Neural cell (in vitro differentiated cells): ENCODE data around the gene GFPT1. TPM values are rescaled to one million over a fixed set of nuclear protein-coding genes. Genes with fewer than 3 reads are reported as not detected.

Experiments
- H2AFZ ChIP-seq: fragments of 200-600, 300-800 bp; sonication (generic), shearing (Covaris generic); 2 replicates; pipeline ENCODE4 v1.6.0; 2014; ENCODE audit warnings: low read depth, mild to moderate bottlenecking, antibody characterized with exemption, low read length, moderate library complexity
- H3F3A ChIP-seq: fragments of 200-600 bp; shearing (Covaris generic); 2 replicates; pipeline ENCODE4 v1.6.1; 2016; ENCODE audit warnings: mild to moderate bottlenecking, moderate library complexity, mixed read lengths, antibody characterized with exemption, low read length; ENCODE audit not compliant: insufficient read depth, poor library complexity, severe bottlenecking
- H3K27ac ChIP-seq: fragments of 200-600, 300-800 bp; sonication (generic), shearing (Covaris generic); 2 replicates; pipeline ENCODE4 v1.5.1; 2014; ENCODE audit warnings: mild to moderate bottlenecking, low read length, moderate library complexity
- H3K27me3 ChIP-seq: fragments of 300-800, 200-600 bp; sonication (generic), shearing (Covaris generic); 2 replicates; pipeline ENCODE4 v1.6.0; 2014; ENCODE audit warnings: mild to moderate bottlenecking, low read depth, low read length, moderate library complexity; ENCODE audit not compliant: insufficient read depth
- H3K36me3 ChIP-seq: fragments of 300-800, 200-600 bp; sonication (generic), shearing (Covaris generic); 2 replicates; pipeline ENCODE4 v1.5.1; 2014; ENCODE audit warnings: mild to moderate bottlenecking, antibody characterized with exemption, low read length, moderate library complexity; ENCODE audit not compliant: insufficient read depth
- H3K4me2 ChIP-seq: fragments of 300-800, 200-600 bp; sonication (generic), shearing (Covaris generic); 2 replicates; pipeline ENCODE4 v1.6.0; 2014; ENCODE audit warnings: mild to moderate bottlenecking, low read length
- H3K4me3 ChIP-seq: fragments of 300-800, 200-600 bp; sonication (generic), shearing (Covaris generic); 2 replicates; pipeline ENCODE4 v1.5.1; 2014; ENCODE audit warnings: mild to moderate bottlenecking, low read length, moderate library complexity
- H3K79me2 ChIP-seq: fragments of 200-600 bp; shearing (Covaris generic); replicated peaks from 2 replicates; pipeline ENCODE4 v1.6.0; 2014; ENCODE audit warnings: mild to moderate bottlenecking, low read length, moderate library complexity; ENCODE audit not compliant: insufficient read depth
- H3K9ac ChIP-seq: fragments of 300-800, 200-600 bp; sonication (generic), shearing (Covaris generic); 2 replicates; pipeline ENCODE4 v1.6.1; 2016; ENCODE audit warnings: mild to moderate bottlenecking, low read length, mixed read lengths
- H3K9me2 ChIP-seq: fragments of 200-600 bp; shearing (Covaris generic); 2 replicates; pipeline ENCODE4 v1.6.1; 2016; ENCODE audit warnings: mild to moderate bottlenecking, low read length, mixed read lengths; ENCODE audit not compliant: insufficient read depth
- H3K9me3 ChIP-seq: fragments of 200-600, 300-800 bp; sonication (generic), shearing (Covaris generic); 2 replicates; pipeline ENCODE4 v1.6.1; 2016; ENCODE audit warnings: mild to moderate bottlenecking, mixed run types, low read length, moderate library complexity, mixed read lengths
- H4K20me1 ChIP-seq: fragments of 200-600 bp; shearing (Covaris generic); 2 replicates; pipeline ENCODE4 v1.6.1; 2016; ENCODE audit warnings: mild to moderate bottlenecking, mixed run types; ENCODE audit not compliant: insufficient read depth
- EP300 ChIP-seq: fragments of 450-650 bp; conservative IDR thresholded peaks from 2 replicates; pipeline ENCODE4 v1.6.1; 2014; ENCODE audit warnings: antibody characterized with exemption, mild to moderate bottlenecking, moderate library complexity; ENCODE audit not compliant: poor library complexity, severe bottlenecking
- EZH2 ChIP-seq: fragments of 200-600, 300-800 bp; shearing (Covaris generic), sonication (generic); IDR thresholded peaks from 2 replicates; pipeline ENCODE4 v1.6.1; 2014; ENCODE audit warnings: antibody characterized with exemption, low read length, borderline replicate concordance, mild to moderate bottlenecking; ENCODE audit not compliant: insufficient read depth, poor library complexity, severe bottlenecking
- MXI1 ChIP-seq: fragments of 450-650 bp; conservative IDR thresholded peaks from 2 replicates; pipeline ENCODE4 v1.6.1; 2014; ENCODE audit warnings: antibody characterized with exemption, mild to moderate bottlenecking; ENCODE audit not compliant: poor library complexity, severe bottlenecking
- POLR2AphosphoS5 ChIP-seq: IDR thresholded peaks from 2 replicates; pipeline ENCODE4 v1.6.1; 2012
- RAD21 ChIP-seq: fragments of 450-650 bp; conservative IDR thresholded peaks from 2 replicates; pipeline ENCODE4 v1.6.1; 2014; ENCODE audit warnings: antibody characterized with exemption, mild to moderate bottlenecking, moderate library complexity
- SMC3 ChIP-seq: fragments of 450-650 bp; conservative IDR thresholded peaks from 2 replicates; pipeline ENCODE4 v1.6.1; 2014; ENCODE audit warnings: antibody characterized with exemption, mild to moderate bottlenecking, moderate library complexity; ENCODE audit not compliant: poor library complexity
- TAF1 ChIP-seq: IDR thresholded peaks from 2 replicates; pipeline ENCODE4 v1.6.1; 2012; ENCODE audit warnings: low read depth
- polyA plus RNA-seq: library from polyadenylated mRNA; depleted of rRNA; stranded (reverse); fragments of >200 nt; gene quantifications from 2 replicates; pipeline ENCODE4 v1.2.3, GENCODE V29; 2014
- TF ChIP-seq, protein P1 (sequence below): IDR thresholded peaks from 2 replicates; pipeline ENCODE4 v1.6.1; 2012; ENCODE audit warnings: borderline replicate concordance
- TF ChIP-seq, protein P2 (sequence below): fragments of 450-650 bp; IDR thresholded peaks from 2 replicates; pipeline ENCODE4 v1.5.1; 2014; ENCODE audit warnings: antibody characterized with exemption, mild to moderate bottlenecking, moderate library complexity; ENCODE audit not compliant: poor library complexity, severe bottlenecking

The GFPT1 gene
- polyA plus RNA-seq, 1 donor from 2014 or later = 39.4 TPM

DNA sequence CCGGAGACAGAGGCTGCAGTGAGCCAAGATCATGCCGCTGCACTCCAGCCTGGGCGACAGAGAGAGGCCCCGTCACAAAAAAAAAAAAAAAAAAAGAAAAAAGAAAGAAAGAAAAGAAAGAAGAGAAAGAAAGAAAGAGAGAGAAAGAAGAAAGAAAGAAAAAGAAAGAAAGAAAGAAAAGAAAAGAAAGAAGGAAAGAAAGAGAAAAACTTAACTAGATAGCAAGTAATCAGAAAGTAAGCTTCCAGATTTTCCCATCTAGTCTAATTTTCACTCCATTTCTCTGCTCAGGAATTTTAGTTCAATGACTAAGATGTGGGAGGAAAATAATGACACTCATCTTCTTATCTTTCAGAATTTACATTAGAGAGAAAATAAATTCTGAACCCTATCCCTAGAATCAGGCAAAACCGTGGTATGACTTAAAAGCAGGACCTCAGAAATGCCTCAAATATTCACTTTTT lies 2.4 kb downstream of the GFPT1 start:
- Histone ChIP-seq H3K4me3 (no peak overlapping the region), H3K9me3 (no peaks in the 10 kb centered on the region), H3K9ac (no peak overlapping the region), H2AFZ (no peak overlapping the region), H3F3A (no peaks in the 10 kb centered on the region), H3K27ac (no peak overlapping the region), H3K27me3 (no peaks in the 10 kb centered on the region), H3K36me3 (no peaks in the 10 kb centered on the region), H3K4me2 (no peak overlapping the region), H3K79me2 (peaks cover 47% of the 10 kb centered on the region), H3K9me2 (no peaks in the 10 kb centered on the region), H4K20me1 (no peaks in the 10 kb centered on the region)
- TF ChIP-seq EP300 (no peak), EZH2 (no peak), POLR2AphosphoS5 (no peak), TAF1 (no peak), MXI1 (no peak), RAD21 (no peak), SMC3 (no peak)
- TF ChIP-seq, protein P1, sequence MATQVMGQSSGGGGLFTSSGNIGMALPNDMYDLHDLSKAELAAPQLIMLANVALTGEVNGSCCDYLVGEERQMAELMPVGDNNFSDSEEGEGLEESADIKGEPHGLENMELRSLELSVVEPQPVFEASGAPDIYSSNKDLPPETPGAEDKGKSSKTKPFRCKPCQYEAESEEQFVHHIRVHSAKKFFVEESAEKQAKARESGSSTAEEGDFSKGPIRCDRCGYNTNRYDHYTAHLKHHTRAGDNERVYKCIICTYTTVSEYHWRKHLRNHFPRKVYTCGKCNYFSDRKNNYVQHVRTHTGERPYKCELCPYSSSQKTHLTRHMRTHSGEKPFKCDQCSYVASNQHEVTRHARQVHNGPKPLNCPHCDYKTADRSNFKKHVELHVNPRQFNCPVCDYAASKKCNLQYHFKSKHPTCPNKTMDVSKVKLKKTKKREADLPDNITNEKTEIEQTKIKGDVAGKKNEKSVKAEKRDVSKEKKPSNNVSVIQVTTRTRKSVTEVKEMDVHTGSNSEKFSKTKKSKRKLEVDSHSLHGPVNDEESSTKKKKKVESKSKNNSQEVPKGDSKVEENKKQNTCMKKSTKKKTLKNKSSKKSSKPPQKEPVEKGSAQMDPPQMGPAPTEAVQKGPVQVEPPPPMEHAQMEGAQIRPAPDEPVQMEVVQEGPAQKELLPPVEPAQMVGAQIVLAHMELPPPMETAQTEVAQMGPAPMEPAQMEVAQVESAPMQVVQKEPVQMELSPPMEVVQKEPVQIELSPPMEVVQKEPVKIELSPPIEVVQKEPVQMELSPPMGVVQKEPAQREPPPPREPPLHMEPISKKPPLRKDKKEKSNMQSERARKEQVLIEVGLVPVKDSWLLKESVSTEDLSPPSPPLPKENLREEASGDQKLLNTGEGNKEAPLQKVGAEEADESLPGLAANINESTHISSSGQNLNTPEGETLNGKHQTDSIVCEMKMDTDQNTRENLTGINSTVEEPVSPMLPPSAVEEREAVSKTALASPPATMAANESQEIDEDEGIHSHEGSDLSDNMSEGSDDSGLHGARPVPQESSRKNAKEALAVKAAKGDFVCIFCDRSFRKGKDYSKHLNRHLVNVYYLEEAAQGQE = no peak
- TF ChIP-seq, protein P2, sequence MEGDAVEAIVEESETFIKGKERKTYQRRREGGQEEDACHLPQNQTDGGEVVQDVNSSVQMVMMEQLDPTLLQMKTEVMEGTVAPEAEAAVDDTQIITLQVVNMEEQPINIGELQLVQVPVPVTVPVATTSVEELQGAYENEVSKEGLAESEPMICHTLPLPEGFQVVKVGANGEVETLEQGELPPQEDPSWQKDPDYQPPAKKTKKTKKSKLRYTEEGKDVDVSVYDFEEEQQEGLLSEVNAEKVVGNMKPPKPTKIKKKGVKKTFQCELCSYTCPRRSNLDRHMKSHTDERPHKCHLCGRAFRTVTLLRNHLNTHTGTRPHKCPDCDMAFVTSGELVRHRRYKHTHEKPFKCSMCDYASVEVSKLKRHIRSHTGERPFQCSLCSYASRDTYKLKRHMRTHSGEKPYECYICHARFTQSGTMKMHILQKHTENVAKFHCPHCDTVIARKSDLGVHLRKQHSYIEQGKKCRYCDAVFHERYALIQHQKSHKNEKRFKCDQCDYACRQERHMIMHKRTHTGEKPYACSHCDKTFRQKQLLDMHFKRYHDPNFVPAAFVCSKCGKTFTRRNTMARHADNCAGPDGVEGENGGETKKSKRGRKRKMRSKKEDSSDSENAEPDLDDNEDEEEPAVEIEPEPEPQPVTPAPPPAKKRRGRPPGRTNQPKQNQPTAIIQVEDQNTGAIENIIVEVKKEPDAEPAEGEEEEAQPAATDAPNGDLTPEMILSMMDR = no peak

DNA sequence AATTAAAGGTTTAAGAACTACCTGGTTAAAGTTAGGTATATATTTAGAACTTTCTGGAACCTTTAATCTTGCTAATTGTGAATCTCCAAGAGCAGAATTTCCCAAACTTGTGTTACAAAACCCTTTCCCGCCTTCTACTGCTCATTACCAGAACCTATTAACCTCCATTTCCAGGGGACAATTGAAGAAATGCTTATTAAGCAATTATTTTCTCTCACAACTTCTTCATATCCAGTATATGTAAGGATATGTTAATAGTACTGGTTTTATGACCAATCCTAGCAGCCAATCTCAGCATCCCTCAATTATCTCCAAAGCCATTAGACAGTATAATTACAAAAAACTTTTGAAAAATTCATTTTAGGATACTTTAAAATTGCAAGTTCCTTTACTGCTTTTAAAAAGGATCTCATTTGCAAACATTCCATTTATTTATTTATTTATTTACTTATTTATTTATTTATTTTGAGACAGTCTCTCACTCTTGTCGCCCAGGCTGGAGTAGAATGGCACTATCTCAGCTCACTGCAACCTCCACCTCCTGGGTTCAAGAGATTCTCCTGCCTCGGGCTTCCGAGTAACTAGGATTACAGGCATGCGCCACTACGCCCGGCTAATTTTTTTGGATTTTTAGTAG lies 3.7 kb downstream of the GFPT1 start:
- Histone ChIP-seq H4K20me1 (no peaks in the 10 kb centered on the region), H3K4me3 (no peak overlapping the region), H3K27ac (no peak overlapping the region), H3K9me3 (no peaks in the 10 kb centered on the region), H3K27me3 (no peaks in the 10 kb centered on the region), H2AFZ (no peak overlapping the region), H3K79me2 (peaks cover 58% of the 10 kb centered on the region), H3K9ac (no peak overlapping the region), H3K36me3 (no peaks in the 10 kb centered on the region), H3F3A (no peaks in the 10 kb centered on the region), H3K9me2 (no peaks in the 10 kb centered on the region), H3K4me2 (no peak overlapping the region)
- TF ChIP-seq MXI1 (no peak), POLR2AphosphoS5 (no peak), TAF1 (no peak), RAD21 (no peak), EP300 (no peak), EZH2 (no peak), SMC3 (no peak)
- TF ChIP-seq, protein P1 = no peak
- TF ChIP-seq, protein P2 = no peak
